GM15510 (cell line): ENCODE results near the gene ANKRD17.

Source experiments
- POLR2A ChIP-seq: IDR thresholded peaks from 3 replicates; pipeline ENCODE4 v1.6.1; 2011; ENCODE audit warnings: borderline replicate concordance; ENCODE audit not compliant: insufficient read length; ENCODE audit errors: extremely low read depth

The ANKRD17 gene

DNA sequence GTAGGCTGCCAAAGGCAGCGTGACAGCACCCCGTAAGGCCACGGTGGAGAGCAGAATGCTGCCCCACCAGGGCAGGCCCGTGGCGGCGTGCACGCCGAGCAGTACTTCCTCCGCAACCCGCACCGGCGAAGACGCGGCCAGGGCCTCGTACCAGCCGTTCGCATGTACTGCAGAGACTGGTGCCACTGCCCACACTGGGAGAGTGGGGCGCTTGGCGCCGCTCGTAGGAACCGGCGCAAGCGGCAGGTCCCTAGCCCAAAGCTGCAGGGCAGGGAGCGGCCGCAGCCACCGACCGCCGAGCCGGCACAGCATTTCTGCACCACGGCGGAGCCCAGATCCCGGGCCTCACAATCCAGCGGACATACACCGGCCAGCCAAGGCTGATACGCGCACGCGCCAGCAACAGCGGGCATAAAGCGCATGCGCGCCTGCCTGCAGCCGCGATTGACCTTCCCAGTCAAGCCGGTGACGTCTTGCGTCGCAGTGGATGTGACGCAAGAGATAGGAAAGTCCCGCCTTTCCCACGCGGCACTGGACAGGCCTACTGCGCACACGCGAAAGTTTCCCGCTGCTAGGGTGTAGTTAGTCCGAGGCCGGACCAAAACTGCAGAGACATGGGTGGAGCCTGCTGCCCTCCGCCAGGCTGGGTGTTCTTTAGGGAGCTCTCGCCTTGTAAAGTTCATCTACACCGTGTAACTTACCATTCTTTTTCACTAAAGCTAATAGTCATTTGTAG lies 189.1 kb downstream of the ANKRD17 start, which contains the start of gene COX18:
Gene COX18 (minus strand): TSS at position 379 of the 736 bp plus-strand sequence. CDS start 67 bp downstream, at position 312.
- peak; percentile 96 for TF ChIP-seq POLR2A

DNA sequence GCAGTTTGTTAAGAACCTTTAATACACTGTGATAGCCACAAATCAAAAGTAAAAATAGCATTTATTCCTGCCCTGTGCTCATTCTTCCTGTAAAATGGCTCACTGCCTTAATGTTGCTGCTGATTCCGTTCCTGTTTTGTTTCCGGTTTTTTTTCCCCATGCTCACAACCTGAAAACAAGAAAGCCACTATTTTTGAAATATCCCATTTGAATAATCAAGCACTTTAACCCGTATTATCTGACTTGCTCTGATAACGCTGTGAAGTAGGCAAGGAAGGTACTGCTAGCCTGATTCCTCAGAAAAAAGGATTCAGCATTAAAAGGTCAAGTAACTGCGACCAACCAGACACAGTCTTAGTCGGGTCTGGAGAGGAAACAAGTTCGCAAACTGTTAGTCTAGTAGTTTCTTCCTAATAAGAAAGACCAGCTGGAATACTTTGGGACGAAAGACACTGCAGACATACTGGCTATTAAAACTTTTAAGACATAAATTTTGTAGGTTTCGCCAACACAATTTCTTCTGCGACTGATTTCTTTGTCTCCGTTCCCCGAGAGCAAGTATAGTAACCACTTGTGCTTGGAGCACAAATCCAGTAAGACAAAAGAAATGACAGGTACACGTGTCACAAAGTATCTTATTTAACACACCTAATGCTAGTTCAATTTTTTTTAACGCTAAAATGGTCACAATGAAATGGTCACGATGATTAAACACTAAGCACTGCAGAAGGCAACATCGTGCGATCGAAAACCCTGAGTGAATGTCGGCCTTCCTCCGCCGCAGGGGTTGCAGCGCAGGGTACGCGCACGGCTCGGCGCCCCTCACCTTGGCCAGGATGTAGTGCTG lies 189.9 kb downstream of the ANKRD17 start:
- no peak for TF ChIP-seq POLR2A

DNA sequence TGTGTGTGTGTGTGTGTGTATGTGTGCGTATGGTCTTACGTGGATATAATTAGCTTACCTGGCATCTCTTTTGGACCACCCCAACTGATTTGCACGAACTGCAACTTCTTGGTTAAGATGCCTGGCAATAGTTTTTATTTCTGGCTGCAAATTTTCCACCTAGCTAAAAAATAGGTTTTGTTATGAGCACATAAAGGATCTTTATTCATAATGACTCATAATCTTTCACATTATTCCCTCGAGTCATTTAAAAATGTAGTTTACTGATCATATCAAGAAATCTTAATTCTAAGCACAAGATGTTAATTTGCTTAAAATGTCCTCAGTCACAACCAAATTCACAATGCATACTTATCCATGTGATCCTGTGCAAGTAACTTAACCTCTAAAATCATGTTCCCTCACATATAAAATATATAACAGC lies 190.6 kb downstream of the ANKRD17 start:
- TF ChIP-seq POLR2A = no peak

DNA sequence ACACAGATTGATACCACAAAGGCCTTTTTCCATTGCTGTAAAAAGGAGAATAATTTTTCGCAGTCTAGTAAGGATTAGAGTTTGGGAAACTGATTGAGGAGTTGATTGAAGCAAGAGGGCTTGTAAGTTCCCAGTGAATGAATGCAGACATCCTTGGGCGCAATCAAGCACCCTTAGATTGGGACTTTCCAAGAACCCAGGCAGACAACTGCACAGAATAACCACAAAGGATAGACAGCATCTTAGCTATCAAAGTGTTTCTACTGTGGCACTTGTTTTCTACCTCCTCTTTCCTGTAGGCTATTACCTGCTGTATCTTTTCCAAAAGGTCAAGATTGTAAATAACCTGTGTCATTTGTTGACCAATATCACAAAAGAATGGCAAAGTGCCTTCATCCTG lies 191.7 kb downstream of the ANKRD17 start:
- TF ChIP-seq POLR2A = no peak

DNA sequence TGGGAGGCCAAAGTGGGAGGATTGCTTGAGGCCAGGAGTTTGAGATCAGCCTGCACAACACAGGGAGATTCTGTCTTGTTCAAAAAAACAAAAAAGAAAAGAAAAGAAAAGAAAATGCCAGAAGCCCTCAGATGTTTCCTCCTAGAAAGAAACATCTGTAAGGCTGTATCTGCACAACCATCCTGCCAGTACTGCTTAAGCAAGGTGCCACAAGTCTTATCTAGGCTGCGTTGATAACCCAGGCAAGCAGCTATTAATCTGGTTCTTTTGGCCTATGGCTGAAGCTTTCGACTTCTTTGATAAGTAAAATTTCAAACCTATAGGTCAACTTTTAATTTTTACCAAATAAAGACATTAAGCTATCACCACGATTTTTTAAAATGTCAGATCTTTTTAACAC lies 192.2 kb downstream of the ANKRD17 start:
- no peak for TF ChIP-seq POLR2A

DNA sequence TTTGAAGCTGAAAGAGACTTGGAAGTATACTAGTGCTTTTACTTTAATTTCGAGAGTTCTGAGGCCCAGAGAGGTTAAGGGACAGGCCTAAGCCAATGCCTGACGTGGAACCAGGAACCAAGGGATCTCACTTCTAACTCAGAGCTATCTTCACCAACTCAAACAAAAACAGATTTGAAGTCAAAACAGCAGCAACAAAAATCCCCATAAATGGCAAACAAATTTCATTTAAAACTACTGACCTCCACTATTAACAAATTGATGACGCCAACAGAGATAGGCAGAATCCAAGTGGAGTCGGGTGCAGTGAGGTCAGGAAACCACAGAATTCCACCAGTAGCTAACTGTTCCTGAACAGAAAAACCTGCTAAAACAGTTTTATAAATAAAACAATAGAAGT lies 194.1 kb downstream of the ANKRD17 start:
- TF ChIP-seq POLR2A = no peak

DNA sequence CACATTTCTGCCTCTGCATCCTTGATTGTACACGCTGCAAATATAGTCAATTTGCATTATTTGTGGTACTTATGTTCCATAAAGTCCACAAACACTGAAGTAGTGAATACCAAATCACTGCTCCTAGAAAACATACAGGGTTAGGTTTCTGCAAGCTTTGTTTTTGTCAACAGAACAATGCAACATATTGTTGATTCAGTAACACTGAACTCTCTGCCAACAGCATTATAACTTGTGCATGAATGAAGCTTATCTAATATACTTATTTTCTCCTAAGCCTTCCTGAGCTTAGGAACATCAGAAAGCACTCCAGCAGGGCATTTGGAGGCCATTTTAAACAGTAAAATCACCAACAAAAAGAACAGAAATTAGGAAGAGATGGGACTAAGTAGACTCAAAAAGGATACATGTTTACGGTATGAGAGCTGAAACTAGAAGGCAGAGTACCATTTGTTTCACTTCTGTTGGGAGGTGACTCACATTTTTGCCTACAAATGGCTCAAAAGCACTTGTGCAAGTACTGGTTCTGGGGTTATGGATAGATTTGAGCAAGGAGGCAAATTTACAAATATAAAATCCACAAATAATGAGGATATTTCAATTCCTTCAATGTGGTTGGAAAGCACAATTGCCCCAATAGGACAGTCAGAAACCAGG lies 203.2 kb downstream of the ANKRD17 start:
- TF ChIP-seq POLR2A = no peak

DNA sequence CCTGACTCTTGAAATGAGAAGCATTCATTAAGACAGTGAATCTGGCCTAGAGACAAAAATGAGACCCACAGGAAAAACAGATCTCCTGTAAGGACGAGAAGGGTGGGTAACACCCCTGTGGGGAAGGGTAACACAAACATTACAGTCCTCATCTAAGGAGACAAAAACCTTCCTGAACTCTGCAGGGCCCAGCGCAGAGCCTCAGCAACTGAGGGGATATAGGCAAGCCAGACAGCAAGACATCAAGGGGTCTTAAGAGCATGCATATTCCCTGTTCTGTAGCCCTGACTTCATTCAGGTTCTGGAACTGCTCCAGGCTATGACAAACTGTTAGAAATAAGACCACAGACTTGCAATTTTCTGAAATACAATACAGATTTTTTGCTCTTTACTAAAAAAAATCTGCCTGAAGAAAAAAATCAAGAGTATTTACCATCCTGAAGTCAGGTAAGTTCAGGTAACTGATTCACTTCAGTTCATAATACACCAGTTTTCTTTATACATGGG lies 204.6 kb downstream of the ANKRD17 start:
- no peak for TF ChIP-seq POLR2A

DNA sequence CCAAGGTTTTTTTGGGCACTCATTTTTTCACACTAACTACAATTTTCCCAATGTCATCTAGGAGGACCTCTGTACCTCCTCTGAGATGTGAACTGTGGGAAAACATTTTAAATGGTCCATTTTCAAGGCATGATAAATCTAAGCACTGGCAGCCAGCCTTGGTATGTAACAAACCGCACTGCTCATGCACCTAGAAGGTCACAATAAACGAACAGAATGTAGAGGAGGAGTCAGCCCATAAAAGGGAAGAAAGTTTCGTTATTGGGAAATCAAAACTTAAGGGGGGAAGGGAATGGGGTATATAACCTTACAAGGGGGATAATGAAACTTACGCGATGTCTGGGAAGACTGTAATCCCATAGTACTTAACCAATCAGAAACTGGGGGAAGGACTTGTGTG lies 205.5 kb downstream of the ANKRD17 start:
- TF ChIP-seq POLR2A = no peak

DNA sequence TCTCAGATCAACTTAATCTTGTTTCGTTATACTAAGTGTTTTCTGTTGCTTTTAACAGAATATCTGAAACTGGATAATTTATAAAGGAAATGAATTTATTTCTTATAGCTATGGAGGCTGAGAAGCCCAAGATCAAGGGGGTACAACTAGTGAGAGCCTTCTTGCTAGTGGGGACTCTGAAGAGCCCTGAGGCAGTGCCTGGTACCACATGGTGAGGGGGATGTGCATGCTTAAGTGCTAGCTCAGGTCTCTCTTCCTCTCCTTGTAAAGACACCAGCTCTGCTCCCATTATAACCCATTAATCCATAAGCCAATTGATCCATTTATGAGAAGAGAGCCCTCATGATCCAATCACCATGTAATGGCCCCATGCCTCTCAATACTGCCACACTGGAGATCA lies 207.0 kb downstream of the ANKRD17 start:
- no peak for TF ChIP-seq POLR2A

DNA sequence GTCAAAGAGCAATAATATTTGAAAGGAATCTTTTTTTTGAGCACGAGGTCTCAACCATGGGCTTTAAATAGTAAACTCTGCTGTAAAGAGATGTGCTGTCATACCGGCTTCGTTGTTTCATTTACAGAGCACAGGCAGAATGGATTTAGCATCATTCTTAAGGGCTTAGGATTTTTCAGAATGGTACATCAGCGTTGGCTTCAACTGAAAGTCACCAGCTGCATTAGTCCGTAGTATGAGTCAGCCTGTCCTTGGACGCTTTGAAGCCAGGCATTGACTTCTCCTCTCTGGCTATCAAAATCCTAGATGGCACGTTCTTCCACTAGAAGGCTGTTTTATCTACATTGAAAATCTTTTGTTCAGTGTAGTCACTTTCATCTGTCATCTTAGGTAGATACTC lies 212.7 kb downstream of the ANKRD17 start:
- no peak for TF ChIP-seq POLR2A

DNA sequence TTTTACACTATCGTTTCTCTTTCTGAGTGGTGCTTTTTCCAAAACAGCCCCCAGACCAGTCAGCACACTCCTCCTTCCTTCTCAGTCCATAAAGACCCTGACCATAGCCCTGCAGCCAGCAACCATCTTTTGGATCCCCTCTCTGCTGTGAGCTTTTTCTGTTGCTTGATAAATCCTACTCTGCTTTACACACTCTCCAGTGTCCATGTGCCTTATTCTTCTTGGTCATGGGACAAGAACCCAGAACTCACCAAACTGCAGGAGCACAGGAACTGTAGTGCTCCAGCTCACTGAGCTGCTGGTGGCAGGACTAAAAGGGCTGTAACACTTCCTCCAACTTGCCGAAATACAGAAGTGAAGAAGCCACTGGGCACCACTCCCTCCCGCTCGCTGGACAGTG lies 221.5 kb downstream of the ANKRD17 start:
- no peak for TF ChIP-seq POLR2A

DNA sequence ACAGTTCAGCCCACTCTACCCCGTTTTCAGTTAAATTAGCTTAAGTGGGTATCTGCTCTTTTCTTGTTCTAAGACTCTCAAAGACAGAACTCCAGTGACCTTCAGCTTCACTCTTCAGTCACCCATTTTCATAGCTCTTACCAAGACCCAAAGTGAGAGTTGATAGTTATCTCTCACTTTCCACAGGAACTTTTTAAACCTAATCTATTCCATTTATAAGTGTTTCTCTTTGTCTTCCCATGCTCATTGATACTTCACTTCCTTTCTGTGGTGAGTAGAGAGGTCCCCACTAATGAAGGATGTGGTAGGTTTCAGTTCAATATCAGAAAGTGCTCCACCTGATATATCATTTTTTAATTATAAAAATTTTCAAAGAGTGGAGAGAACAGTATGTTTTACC lies 222.5 kb downstream of the ANKRD17 start:
- no peak for TF ChIP-seq POLR2A

DNA sequence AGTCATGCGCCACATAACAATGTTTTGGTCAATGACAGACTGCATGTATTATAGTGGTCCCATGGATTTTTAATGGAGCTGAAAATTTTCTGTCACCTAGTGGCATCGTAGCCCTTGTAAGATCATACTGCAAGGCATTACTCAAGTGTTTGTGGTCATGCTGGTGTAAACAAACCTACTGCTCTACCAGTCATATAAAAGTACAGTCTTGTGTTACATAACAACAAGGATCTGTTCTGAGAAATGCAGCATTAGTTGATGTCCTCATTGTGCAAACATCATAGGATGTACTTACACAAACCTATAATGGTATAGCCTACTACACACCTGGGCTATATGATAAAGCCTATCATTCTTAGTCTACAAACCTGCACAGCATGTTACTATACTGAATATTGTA lies 223.7 kb downstream of the ANKRD17 start:
- TF ChIP-seq POLR2A = no peak

DNA sequence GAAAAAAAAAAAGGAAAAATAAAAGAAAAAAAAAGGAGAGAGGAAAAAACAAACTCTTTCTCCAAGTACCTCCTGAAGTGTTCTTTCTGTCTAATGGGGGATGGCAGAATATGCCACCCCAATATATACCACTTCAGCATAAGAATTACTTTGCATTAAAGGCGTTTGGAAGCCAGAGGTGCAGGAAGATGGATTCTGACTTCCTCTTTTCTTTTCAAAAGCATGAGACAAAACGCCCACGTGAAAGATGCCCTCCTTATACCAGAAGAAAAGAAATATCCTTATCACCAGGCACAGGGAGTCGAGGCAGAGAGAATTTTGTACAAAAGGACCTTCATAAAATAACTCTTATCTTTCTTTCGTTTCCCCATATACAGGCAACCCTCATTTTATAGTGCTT lies 230.0 kb downstream of the ANKRD17 start:
- TF ChIP-seq POLR2A = no peak
